Sigmoid colon (tissue), 7 donors: ENCODE data around the gene MBTPS2. TPM values are rescaled to one million over a fixed set of nuclear protein-coding genes. Genes with fewer than 3 reads are reported as not detected.
"Not testable (repeated sequence)": the region's sequence is repeated elsewhere in the genome, so short reads cannot be mapped to it uniquely, and the experiment has no call there.

Source experiments
- DNase-seq: peaks from one replicate; pipeline ENCODE4 v3.0.0-alpha.2; 2019
- H3K27ac ChIP-seq, 4 donors: fragments of 200-600 bp; sonication (generic); one replicate each; pipeline ENCODE4 v1.5.1; 2016 to 2019; ENCODE audit warnings: mild to moderate bottlenecking in 1 of 4
- H3K27me3 ChIP-seq, 3 donors: fragments of 200-600 bp; sonication (generic); one replicate each; pipeline ENCODE4 v1.5.1; 2019; ENCODE audit warnings: mild to moderate bottlenecking in 1 of 3
- H3K36me3 ChIP-seq, 4 donors: fragments of 200-600 bp; sonication (generic); one replicate each; pipeline ENCODE4 v1.5.1; 2016 to 2019
- H3K4me1 ChIP-seq, 4 donors: fragments of 200-600 bp; sonication (generic); one replicate each; pipeline ENCODE4 v1.5.1; 2017 to 2019
- H3K4me3 ChIP-seq, 4 donors: fragments of 200-600 bp; sonication (generic); one replicate each; pipeline ENCODE4 v1.5.1; 2017 to 2019; ENCODE audit warnings: mild to moderate bottlenecking in 2 of 4, moderate library complexity in 1 of 4
- H3K9me3 ChIP-seq, 4 donors: fragments of 200-600 bp in 3 of 4; sonication (generic) in 3 of 4; one replicate each; pipeline versions ENCODE4 v1.5.1 to v1.6.1; 2013 to 2019
- CTCF ChIP-seq, 4 experiments: fragments of 450-650 bp in 3 of 4; fragments of 200-600 bp in 1 of 4; IDR thresholded peaks; one replicate each; pipeline ENCODE4 v1.5.1; 2016 to 2019; ENCODE audit warnings: antibody characterized with exemption in 4 of 4, mild to moderate bottlenecking in 3 of 4, moderate library complexity in 2 of 4
- EP300 ChIP-seq, 4 donors: sonication (generic); formaldehyde crosslinking; IDR thresholded peaks; one replicate each; pipeline ENCODE4 v1.6.1; 2017; ENCODE audit warnings: antibody characterized with exemption in 4 of 4
- POLR2A ChIP-seq, 2 donors: fragments of 450-650 bp; IDR thresholded peaks; one replicate each; pipeline ENCODE4 v1.6.1; 2016; ENCODE audit warnings: antibody characterized with exemption in 2 of 2, mild to moderate bottlenecking in 2 of 2, moderate library complexity in 2 of 2
- POLR2AphosphoS5 ChIP-seq, 4 donors: sonication (generic); formaldehyde crosslinking; IDR thresholded peaks; one replicate each; pipeline ENCODE4 v1.6.1; 2017; ENCODE audit warnings: antibody characterized with exemption in 4 of 4
- WGBS, 2 donors: extraction: QIAGEN DNeasy Blood & Tissue Kit; methylation state at CpG; one replicate each; pipeline ENCODE4 v1.1.7; 2013; 5-methylcytosine and 5-hydroxymethylcytosine counted together
- intact Hi-C: fragments of 100-400 bp; cut with DNase I; formaldehyde crosslinking; loops from one replicate; pipeline ENCODE4 v1.15.1; 2023
- polyA plus RNA-seq, 3 donors: library from polyadenylated mRNA; stranded (reverse); fragments of 200-250 nt; gene quantifications; one replicate each; pipeline ENCODE4 v1.2.3, GENCODE V29; 2013
- total RNA-seq, 4 donors: library from RNA; depleted of rRNA; stranded (reverse); fragments of >200 nt; gene quantifications; one replicate each; pipeline ENCODE4 v1.1.0, GENCODE V29; 2016
- donor health status: healthy with polysubstance abuse.
- donor health status: Bipolar disorder and iron deficiency.
- donor health status: healthy.

The MBTPS2 gene
- total and polyA plus RNA-seq, 7 donors = under 0.01 to 15.8 (median 9.9) TPM

GRCh38 chrX:21813612-21814368 is 25.6 kb upstream of the MBTPS2 start:
- Histone ChIP-seq H3K9me3 (no peaks in the 10 kb centered on the region), H3K4me1 (no peaks in the 10 kb centered on the region), H3K36me3 (no peaks in the 10 kb centered on the region), H3K27ac (no peak overlapping the region), H3K4me3 (no peak overlapping the region), H3K27me3 (no peaks in the 10 kb centered on the region)
- DNase-seq = no peak
- intact Hi-C loops = no loop called here
- TF ChIP-seq CTCF (IDR thresholded peaks at IDR 0.05) (no peak), POLR2A (IDR thresholded peaks at IDR 0.05) (no peak), EP300 (IDR thresholded peaks at IDR 0.05) (no peak), POLR2AphosphoS5 (IDR thresholded peaks at IDR 0.05) (no peak)

DNA sequence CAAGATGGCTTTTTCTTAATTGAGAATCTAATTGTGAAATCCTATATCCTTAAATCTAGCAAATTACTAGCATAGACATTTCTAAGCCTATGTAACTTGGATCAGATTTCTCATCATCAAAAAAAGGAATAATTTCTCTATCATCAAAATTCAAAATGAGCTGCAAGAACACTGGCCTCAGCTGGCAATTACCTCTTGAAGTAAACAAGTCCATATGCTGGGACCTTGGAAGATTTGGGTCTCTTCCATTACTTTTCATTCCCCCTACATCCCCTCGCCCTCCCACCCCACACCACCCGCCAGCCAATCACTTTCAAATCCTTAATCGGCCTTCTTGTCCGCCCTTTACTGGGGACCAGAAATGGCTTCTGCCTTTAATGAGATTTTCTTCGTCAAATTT is 23.3 kb upstream of the MBTPS2 start:
- TF ChIP-seq POLR2AphosphoS5 (IDR thresholded peaks at IDR 0.05) (no peak), CTCF (IDR thresholded peaks at IDR 0.05) (no peak), POLR2A (IDR thresholded peaks at IDR 0.05) (no peak), EP300 (IDR thresholded peaks at IDR 0.05) (no peak)
- no peak overlapping the region for H3K27ac ChIP-seq
- intact Hi-C loops = no loop called here
- 88 to 90% methylated on average over 5 of the region's 5 CpGs for WGBS, 2 donors
- no peak for DNase-seq
- H3K27me3 ChIP-seq = no peaks in the 10 kb centered on the region
- no peaks in the 10 kb centered on the region for H3K4me1 ChIP-seq
- no peaks in the 10 kb centered on the region for H3K36me3 ChIP-seq
- no peak overlapping the region for H3K4me3 ChIP-seq
- H3K9me3 ChIP-seq = no peaks in the 10 kb centered on the region

DNA sequence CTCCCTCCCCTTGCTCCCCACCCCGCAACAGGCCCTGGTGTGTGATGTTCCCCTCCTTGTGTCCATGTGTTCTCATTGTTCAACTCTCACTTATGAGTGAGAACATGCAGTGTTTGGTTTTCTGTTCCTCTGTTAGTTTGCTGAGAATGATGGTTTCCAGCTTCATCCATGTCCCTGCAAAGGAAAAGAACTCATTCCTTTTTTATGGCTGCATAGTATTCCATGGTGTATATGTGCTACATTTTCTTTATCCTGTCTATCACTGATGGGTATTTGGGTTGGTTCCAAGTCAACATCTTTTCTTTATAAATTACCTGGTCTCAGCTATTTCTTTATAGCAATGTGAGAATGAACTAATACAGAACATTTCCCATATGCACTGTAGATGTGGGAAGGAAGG is 19.2 kb upstream of the MBTPS2 start:
- intact Hi-C loops, H3K4me3 ChIP-seq, H3K27ac ChIP-seq, H3K4me1 ChIP-seq, H3K27me3 ChIP-seq, DNase-seq, H3K9me3 ChIP-seq, H3K36me3 ChIP-seq: not testable (repeated sequence)
- 96 to 100% methylated on average over 1 of the region's 1 CpG for WGBS, 2 donors

GRCh38 chrX:21821875-21822274 is 17.5 kb upstream of the MBTPS2 start:
- no peak for DNase-seq
- intact Hi-C loops = no loop called here
- Histone ChIP-seq H3K9me3 (no peaks in the 10 kb centered on the region), H3K4me3 (no peak overlapping the region), H3K4me1 (no peaks in the 10 kb centered on the region), H3K27me3 (no peaks in the 10 kb centered on the region), H3K27ac (peak overlapping the region in 2 of 4 donors; percentile 14 to 17), H3K36me3 (no peaks in the 10 kb centered on the region)
- TF ChIP-seq POLR2A (IDR thresholded peaks at IDR 0.05) (no peak), POLR2AphosphoS5 (IDR thresholded peaks at IDR 0.05) (peak; percentile 62 to 93 (median 80)), EP300 (IDR thresholded peaks at IDR 0.05) (peak in 2 of 4 donors; percentile 51 to 72)
- WGBS, 2 donors = 91 to 94% methylated on average over 3 of the region's 3 CpGs

GRCh38 chrX:21831496-21831895 is 7.9 kb upstream of the MBTPS2 start:
- H3K27me3 ChIP-seq = no peaks in the 10 kb centered on the region
- 79 to 83% methylated on average over 2 of the region's 2 CpGs for WGBS, 2 donors
- no peaks in the 10 kb centered on the region for H3K36me3 ChIP-seq
- intact Hi-C loops = no loop called here
- DNase-seq = no peak
- no peaks in the 10 kb centered on the region for H3K9me3 ChIP-seq
- H3K27ac ChIP-seq = no peak overlapping the region
- TF ChIP-seq CTCF (IDR thresholded peaks at IDR 0.05) (no peak), POLR2AphosphoS5 (IDR thresholded peaks at IDR 0.05) (no peak), EP300 (IDR thresholded peaks at IDR 0.05) (no peak), POLR2A (IDR thresholded peaks at IDR 0.05) (no peak)
- H3K4me3 ChIP-seq = no peak overlapping the region
- H3K4me1 ChIP-seq = no peaks in the 10 kb centered on the region

- H3K9me3 ChIP-seq = no peaks in the 10 kb centered on the region
- 74 to 86% methylated on average over 2 of the region's 2 CpGs for WGBS, 2 donors
- H3K4me1 ChIP-seq = peaks cover 0 to 8% (median 3%) of the 10 kb centered on the region in 4 donors
- no peak overlapping the region for H3K4me3 ChIP-seq
- no peak for TF ChIP-seq POLR2AphosphoS5 (IDR thresholded peaks at IDR 0.05)
- TF ChIP-seq CTCF (IDR thresholded peaks at IDR 0.05) = no peak
- no peak for TF ChIP-seq POLR2A (IDR thresholded peaks at IDR 0.05)
- TF ChIP-seq EP300 (IDR thresholded peaks at IDR 0.05) = no peak
- no peak overlapping the region for H3K27ac ChIP-seq
- H3K36me3 ChIP-seq = no peaks in the 10 kb centered on the region
- no peaks in the 10 kb centered on the region for H3K27me3 ChIP-seq
- no peak for DNase-seq
- intact Hi-C loops = loop anchor here (5.0 kb wide), 1 partner anchor 130 kb away; no protein-coding TSS in a partner anchor
Measured at GRCh38 chrX:21837056-21837455, 2.4 kb upstream of the MBTPS2 start.
